ENCODE data around the gene ARHGEF2.
A peak's percentile ranks its signal among the peaks of the same experiment; 100 is the strongest.

The ARHGEF2 gene

DNA sequence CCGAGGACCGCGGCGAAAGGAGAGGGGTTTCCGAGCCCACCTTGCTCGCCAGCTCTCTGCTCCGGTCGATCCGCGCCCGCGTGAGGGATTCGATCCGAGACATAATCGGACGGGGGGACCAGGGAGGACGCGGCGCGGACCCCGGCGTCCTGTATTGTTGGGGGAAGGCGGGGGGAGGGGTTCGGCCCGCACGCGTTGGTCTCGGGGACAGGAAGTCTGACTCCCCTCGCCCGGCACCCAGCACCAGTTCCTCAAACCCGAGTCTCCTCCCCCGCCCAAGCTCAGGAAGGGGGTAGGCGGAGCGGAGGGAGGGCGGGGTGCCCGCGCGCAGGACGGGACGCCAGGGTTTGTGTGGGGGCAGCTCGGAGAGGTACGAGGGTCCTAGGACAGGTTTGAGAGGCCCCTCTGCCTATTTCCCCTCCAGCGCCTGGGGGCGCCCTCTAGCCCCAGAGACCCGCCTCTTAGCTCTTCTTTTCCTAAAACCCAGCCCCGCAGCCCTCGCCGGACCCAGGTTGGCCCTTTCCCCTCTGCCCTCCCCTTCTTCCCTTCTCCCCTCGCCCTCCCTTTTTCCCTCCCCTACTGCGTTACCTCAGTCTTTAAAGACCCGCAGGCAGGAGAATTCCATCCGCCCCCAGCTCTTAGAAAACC, at the start of gene ARHGEF2:
Gene ARHGEF2 (minus strand): TSS at position 223 of the 648 bp plus-strand sequence. CDS start 120 bp downstream, at position 103.
- DNase-seq (ENCODE audit: low read depth): peak; percentile 54

DNA sequence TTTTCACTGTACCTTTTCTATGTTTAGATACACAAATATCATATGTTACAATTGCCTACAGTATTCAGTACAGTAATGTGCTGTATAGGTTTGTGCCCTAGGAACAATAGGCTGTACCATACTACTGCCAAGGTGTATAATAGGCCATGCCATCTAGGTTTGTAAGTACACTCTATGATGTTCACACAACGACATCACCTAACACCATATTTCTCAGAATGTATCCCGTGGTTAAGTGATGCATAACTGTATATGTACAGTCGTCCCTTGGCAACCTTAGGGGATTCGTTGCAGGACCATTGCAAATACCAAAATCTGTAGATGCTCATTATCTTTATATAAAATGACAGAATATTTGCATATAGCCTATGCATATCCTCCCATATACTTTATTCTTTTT, 48.2 kb upstream of the ARHGEF2 start:
- DNase-seq (ENCODE audit: low read depth): no peak

DNA sequence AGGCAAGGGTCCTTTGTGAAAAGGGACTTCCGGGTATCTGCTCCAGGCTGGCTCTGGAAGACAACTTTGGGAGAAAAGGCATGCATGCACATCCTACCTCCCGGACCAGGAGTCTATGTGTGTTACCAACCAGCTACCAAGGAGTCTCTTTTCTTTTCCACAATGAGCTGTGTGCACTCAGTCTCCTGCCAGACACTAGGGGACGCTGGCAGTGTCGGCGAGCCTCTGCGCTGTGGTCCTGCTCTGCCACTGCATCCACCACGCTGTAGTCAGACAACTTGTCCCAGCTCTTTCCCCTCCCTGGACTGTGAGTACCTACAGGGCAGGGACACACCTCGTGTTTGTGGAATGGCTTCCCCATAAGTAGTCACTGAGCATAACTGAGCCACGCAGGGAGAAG, 47.5 kb upstream of the ARHGEF2 start:
- no peak for DNase-seq (ENCODE audit: low read depth)

DNA sequence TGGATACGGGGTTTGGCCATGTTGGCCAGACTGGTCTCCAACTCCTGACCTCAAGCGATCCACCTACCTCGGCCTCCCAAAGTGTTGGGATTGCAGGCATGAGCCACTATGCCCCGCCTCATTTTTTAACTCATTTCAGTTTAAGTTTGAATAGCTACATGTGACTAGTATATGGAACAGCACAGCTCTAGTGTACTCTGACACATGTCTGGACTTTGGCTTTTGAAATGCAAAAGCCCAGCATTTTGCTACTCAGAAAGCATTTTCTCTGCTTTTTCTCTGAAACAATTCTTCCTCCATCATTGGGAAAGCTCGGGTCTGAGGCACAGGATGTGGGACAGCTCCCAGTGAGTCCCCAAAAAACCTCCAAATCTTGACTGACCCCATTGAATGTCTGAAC, 46.5 kb upstream of the ARHGEF2 start:
- DNase-seq (ENCODE audit: low read depth): no peak

DNA sequence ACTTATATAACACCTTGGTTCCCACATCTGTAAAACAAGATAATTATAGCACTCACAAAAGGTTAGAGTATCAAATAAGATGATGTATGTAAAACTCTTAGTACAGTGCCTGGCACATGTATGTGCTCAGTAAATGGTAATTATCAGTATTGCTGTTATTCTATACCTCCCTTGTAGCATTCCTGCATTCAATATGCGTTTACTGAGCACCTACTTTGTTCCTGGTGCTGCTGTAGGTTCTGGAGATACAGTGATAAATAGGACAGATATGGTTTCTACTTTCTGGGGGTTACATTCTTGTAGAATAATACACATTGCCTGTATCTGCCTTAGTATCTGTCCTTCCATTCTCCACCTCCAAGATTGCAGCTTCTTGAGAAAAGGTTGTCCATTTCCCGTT, 43.6 kb upstream of the ARHGEF2 start:
- DNase-seq (ENCODE audit: low read depth): no peak

DNA sequence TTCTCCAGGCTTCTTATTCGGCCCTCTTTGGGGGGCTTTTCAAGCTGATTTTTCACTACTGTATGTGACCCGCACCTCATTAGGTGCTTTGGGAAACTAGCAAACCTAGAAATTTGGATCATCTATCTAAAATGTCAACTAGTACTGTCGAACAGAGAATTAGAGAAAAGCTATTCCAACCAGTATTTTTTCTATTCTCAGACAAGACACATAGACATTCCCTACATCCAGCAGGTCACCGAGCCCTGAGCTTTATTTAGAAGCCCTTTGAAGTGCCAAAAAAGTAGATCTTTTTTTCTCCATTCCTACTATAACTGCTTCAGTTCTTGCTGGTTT, 42.7 kb upstream of the ARHGEF2 start:
- no peak for DNase-seq (ENCODE audit: low read depth)

DNA sequence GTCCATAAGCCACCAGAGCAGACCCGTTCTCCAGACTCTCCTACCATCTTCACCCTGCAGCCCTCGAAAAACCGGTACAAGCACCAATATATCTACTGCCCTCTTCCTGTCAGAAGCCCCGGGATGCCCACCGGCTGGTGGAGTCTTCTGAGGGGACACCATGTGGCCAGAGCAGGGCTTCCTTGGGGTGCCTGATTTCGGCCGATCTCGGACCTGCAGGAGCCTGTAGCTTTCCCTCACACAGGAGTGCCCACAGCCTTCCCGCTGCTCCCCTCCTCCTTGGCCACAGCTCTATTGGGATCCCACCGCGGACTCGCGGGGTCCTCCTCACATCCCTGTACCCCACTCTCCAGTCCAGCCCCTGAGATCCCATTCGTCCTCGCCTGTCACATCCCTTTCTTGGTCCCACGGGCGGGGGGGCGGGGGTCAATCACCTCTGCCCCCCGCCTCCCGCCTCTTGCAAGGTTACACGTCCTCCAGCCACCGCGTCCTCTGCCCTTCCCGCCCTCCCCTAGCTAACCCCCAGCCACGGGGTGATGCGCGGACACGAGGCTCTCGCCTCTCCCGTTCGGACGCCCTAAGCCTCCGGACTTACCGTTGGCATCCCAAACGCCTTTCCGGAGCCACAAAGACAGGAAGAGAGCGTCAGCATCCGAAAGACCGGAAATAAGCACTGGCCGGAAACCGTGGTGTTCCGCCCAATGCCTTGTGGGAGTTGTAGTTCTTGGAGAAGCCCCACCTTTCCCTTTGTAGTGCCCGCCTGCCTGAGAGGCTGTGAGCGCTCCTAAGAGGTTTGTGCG, 42.1 kb upstream of the ARHGEF2 start, which contains the start of gene SSR2:
Gene SSR2 (minus strand): TSS at position 659 of the 800 bp plus-strand sequence. CDS start 784 bp downstream, outside the sequence.
- peak; percentile 82 for DNase-seq (ENCODE audit: low read depth)

DNA sequence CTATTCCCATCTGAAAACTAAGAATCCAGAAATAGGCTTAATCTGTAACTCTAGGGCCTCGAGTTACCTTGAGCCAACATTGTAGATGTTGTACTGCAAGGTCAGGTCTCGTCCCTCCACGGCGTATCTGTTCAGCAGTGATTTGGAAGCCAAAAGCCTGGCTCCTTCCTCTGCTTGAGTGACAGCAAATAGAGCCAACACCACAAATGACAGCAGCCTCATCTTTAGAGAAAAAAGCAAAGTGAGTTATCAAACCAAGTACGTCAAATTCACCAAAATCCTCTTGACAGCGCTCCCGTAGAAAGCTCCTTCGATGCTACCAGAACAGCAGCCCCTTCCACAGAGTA, 41.6 kb upstream of the ARHGEF2 start:
- no peak for DNase-seq (ENCODE audit: low read depth)

DNA sequence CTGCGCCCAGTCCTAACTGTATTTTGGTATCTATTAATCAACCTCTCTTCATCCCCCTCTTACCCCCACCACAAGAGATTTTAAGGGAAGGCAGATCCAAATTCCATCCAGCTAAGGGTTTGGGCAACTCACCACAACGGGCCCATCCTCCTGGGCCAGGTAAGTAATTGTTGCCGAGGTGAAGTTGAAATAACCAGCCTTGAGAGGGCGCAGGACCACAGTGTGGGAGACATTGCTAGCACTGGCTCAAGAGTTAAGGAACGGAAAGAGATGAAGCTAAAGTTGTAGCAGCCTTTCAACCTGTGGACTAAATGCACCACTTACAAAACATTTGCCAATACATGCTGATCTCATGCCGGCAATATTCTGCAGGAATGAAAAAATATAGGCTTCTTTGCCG, 36.5 kb upstream of the ARHGEF2 start:
- no peak for DNase-seq (ENCODE audit: low read depth)

DNA sequence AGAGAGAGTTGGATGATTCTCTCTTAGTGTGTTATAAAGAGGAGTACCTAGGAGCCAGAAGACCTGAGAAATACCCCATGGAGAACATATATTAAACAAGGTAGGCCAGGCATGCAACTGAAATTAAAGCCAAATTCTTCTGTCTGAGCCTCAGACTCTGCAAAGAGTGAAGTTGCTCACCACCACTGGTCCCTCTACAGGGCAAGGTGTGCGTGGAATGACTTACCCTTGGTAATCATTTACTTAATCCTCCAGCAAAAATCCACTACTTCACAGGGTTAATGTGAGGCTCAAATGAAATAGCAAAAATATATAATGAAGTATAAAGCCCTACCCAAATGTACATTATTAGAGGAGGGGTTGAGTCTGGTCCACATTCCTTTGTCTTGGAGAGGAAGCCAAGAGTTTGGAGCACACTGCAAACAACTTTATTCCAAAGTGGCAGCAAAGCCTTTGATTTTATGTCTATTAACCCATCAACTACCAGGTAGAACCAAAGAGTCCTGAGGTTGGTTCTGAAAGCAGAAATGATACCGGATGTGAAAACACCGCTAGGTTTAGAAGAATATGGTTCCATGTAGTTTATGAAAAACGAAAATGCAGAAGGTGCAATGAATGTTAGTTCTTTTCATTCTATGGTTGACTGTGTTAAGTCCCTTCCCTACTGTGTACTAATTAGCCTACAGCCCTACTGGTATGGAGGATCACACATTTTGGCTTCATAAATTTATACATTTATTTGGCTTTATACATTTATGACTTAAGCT, 33.9 kb upstream of the ARHGEF2 start:
- no peak for DNase-seq (ENCODE audit: low read depth)

DNA sequence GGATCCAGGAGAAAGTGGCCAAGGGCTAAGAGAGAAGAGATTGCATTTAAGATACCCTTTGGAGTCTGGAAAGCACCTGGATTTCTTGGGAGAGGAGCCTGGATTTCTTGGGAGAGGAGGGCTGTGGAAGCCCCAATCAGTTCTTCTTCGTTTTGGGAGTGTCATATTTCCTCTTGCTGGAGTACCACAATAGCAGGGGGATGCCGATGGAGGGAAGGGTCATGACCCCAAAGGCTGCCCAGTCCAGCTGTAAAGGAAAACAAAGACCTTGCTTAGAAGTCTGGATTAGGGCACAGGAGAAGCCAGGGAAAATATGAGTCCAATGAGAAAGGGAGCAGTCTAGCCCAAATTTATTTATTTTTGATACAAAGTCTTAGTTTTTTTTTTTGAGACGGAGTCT, 31.1 kb upstream of the ARHGEF2 start:
- no peak for DNase-seq (ENCODE audit: low read depth)

DNA sequence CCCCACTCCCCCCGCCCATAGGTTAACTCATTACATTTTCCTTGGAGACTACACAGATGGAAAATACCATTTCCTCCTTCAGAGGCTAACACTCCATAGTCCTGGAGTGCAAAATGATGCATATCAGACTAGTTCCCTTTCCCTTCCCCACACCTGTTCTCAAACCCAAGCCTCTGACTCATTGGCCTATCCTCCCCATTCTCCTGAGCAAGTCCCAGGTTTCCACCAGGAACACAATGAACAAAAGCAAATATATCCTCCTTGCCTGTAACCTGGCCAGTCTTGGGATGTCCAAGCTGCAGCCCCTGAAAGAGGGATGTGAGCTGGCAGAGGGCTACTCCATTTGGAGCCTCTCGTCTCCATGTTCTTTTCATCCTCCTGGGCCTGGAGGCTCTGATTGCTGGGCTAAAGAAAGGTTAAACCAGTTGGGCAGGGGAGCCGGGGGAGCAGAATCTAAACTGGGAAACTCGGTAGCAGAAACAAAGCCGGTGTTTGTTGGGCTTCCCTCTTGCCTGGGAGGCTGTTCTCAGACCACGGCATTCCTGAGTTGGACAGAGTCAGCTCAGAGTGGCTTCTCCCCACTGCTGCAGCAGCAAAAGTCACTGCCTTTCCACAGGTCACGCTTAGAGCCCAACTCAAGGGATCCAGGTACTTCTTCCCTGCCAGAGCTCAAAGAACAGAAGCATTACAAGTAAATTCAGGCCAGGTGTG, 28.5 kb upstream of the ARHGEF2 start:
- no peak for DNase-seq (ENCODE audit: low read depth)

DNA sequence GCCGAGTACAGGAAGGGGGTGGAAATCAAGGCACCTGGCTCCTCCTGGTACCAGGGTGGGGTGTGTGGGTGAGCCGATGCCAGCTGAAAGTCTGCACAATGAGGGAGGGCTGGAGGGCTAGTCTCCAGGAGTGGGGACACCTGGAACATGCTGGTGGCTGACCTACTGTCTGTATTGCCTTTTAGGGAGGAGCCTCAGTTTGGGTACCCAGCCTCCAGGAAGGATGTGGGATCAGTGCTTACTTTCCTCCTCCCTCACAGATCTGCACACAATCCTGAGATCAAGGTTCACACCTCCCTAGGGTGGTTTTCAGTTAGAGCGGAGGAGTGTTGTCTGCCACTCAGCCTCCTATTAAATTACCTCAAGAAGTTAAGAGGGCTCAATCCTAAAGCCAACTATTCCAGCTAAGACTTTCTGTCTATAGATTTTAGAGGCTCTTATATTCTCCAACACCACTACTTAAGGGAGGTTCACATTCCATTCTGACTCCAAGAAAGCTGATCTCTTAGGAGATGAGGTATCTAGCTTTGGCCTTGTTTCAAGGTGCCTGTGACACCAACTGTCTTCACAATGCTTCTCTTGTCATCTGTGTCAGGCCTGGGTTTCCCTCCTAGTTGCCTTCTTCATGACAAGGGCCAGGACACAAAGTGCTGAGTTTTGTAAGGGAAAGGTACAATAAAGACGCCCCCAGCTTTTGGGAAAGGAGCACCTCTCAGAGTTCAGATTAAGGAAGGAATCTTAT, 26.7 kb upstream of the ARHGEF2 start:
- DNase-seq (ENCODE audit: low read depth): no peak

DNA sequence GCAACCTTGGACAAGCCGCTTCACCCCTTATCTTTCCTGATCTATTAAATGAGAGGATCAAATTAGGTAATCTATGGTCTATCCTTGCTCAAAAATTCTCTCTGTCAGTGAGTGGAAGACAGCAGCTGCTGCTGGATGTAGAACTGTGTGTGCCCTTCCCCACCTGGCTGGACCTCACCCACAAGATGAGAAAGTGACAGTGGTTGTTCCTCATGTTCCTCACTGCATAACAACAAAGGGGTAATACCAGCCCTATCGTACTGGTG, 25.5 kb upstream of the ARHGEF2 start:
- DNase-seq (ENCODE audit: low read depth): no peak

DNA sequence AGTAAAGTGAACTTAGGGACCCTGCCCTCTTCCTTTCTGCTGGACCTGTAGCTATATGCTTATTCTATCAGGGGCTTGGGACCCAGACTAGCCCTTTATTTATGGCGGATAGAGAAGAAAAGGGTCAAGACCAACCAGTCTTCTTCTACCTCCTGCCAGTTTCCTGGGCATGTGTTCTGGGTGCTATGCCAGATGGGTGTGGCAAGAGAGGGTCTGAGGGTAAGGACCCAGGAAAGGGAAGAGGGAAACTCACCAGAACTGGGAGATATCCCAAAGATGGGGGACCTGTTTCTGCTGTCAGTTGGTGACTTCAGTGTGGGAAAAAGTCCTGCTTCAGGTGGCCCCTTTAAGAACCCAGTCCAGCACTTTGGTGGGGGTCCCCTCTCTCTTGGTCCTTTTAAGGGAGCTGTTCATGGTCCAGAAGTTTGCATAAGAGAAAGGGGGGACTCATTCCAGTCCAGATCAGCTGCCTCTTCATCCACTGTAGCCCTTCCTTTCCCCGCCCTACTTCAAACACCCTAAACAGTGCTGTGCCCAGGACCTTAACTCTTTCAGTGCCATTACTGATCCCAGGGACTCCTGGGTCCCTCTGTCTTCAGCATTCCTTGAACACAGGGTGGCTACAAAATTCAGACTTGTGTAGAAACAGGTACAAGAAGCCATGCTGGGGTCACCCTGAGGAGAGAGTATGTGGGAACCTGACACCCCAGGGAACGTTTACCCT, 24.0 kb upstream of the ARHGEF2 start:
- DNase-seq (ENCODE audit: low read depth): no peak

DNA sequence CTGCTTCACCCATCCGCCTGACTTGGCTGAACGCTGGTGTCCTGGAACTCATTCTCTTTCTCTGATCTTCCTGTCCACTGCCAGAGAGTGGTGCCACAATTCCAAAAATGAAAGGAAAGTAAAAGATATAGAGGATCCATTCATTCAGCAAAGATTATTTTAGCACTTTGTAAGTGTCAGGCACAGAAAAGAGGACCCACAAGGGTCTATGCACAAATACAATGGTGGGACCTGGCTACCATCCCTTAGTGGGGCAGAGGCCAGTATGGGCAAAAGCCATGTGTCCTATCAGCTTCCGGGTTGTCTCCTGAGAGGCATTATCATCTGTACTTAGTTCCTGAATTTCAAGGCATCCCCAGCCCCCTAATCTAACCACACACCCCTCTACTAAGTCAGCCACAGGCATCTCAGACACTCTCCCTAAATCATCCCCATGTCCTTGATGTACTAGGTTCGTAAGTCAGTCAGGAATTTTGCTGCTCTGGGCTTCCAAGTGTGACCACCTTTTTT, 23.4 kb upstream of the ARHGEF2 start:
- DNase-seq (ENCODE audit: low read depth): no peak

DNA sequence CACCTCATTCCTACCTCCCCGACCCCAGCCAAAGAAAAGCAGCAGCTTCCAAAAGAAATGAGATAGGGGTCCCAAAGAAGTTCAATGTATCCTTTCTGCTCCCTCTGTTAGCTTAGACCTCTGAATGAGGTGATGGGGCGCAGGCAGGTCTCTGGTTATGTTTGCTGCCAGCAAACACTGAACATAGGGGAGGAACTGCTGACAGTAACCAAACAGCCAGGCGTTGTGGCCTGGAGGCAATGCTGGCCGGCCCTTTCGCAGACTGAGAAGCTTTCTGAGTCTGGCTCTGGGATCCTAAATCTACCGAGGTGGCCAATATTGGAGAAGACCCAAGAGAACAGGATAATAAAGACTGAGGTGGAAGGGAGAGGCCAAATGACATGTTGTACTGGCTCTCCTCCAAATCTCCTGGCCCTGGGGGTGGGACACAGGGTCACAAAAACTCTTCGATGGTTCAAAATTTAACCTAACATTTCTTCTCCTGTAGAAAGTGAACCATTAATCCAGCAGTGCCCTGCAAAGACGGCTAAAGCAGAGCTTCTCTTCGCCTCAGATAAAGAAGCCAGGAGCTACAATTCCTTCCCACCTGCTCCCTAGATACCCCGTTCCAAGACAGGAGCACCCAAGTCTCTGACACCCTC, 22.8 kb upstream of the ARHGEF2 start:
- no peak for DNase-seq (ENCODE audit: low read depth)

DNA sequence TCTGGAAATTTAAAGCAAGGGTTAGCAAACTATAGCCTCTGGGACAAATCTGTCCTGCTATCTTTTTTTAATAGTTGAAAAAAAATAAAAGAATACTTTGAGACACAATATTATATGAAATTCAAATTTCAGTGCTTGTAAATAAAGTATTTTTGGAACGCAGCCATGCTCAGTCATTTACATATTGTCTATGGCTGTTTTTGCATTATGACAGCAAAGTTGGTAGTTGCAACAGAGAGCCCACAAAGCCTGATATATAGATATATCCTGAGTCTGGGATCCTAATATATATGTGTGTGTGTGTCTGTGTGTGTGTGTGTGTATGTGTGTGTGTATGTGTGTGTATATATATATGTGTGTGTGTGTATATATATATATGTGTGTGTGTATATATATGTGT, 21.6 kb upstream of the ARHGEF2 start:
- no peak for DNase-seq (ENCODE audit: low read depth)

DNA sequence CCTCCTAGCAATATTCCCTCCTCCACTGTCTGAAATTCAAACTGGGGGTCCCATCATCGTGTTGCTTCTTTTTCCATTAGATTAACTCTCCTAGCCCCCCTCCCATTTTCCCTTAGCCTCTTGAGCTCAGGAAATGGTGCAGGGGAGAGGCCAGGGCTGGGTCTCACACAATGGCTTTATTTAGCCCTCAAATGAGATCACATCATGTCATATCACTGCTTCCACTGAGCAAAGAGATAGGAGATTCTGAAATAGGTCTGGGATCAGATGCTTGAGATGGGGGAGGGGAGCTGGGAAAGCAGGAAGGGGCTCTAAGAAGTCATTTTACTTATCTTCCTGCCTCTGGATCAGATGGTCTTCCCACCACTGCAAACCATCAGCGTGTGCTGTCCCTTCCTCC, 17.8 kb upstream of the ARHGEF2 start:
- DNase-seq (ENCODE audit: low read depth): no peak

DNA sequence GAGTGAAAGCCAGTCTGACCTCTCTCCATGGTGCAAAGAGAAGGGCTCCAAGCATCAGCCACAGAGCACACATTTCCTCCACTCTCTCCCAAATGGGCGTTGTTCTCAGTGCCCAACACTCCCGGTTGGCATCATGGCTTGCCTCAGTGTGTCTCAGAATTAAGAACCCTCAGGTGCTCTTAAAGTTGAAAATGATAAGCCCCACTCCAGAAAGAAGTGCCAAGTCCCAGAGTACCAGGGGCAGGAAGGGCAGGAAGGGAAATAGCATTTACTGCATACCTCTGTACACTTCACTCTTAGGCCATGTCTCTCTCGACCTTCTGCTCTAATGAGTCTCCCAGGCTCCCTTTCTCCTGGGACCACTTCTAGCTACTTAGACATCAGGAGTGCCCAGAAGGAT, 15.2 kb upstream of the ARHGEF2 start:
- DNase-seq (ENCODE audit: low read depth): no peak

All from fibroblast of gingiva (primary cell).